ENCODE measurements around the gene OR2B2. TPM values are rescaled to one million over a fixed set of nuclear protein-coding genes. Genes with fewer than 3 reads are reported as not detected.

OR2B2 gene
- total RNA-seq, 1 experiment from 2014 or later, result not detected

DNA sequence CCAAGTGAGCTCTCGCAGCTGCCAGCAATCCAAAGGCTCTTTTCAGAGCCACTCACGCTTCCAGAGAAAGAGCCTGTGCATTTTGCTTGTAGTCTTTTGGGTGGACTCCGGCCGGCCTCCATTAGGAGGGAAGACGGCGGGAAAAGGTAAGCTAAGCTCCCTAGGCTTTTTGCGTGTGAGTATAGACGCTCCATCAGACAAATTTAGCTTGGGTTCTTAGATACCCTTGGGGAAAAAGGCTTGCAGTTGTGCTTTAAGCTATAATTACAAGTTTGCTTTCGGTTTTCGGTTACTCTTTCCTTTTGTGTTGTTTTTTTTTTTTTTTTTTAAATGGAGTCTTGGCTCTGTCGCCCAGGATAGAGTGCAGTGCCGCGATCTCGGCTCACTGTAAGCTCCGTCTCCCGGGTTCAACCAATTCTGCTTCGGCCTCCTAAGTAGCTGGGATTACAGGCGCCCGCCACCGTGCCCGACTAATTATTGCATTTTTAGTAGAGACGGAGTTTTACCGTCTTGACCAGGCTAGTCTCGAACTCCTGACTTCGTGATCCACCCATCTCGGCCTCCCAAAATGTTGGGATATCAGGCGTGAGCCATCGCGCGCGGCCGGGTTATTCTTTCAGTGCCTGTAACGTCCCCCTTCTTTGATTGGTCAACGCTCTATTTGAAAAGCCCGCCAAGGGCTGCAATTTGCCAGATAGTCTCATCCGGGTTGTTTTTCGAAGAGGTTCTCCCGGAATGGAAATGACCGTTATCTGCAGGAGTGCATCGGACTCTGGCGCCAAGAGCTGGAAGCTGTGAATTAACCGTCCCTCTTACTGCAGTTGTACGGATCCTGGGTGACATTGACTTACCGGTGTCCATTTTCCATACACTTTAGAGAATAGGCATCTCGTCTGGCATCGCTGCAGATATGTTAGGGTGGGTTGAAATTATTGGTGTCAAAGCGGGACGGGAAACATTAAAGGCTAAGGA lies 18.1 kb downstream of the OR2B2 start (continued):
- TF ChIP-seq, protein P1, sequence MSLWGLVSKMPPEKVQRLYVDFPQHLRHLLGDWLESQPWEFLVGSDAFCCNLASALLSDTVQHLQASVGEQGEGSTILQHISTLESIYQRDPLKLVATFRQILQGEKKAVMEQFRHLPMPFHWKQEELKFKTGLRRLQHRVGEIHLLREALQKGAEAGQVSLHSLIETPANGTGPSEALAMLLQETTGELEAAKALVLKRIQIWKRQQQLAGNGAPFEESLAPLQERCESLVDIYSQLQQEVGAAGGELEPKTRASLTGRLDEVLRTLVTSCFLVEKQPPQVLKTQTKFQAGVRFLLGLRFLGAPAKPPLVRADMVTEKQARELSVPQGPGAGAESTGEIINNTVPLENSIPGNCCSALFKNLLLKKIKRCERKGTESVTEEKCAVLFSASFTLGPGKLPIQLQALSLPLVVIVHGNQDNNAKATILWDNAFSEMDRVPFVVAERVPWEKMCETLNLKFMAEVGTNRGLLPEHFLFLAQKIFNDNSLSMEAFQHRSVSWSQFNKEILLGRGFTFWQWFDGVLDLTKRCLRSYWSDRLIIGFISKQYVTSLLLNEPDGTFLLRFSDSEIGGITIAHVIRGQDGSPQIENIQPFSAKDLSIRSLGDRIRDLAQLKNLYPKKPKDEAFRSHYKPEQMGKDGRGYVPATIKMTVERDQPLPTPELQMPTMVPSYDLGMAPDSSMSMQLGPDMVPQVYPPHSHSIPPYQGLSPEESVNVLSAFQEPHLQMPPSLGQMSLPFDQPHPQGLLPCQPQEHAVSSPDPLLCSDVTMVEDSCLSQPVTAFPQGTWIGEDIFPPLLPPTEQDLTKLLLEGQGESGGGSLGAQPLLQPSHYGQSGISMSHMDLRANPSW (CRISPR knock-in tag; conservative IDR thresholded peaks at IDR 0.05; ENCODE audit: low read depth), result no peak
- TF ChIP-seq, protein P2, sequence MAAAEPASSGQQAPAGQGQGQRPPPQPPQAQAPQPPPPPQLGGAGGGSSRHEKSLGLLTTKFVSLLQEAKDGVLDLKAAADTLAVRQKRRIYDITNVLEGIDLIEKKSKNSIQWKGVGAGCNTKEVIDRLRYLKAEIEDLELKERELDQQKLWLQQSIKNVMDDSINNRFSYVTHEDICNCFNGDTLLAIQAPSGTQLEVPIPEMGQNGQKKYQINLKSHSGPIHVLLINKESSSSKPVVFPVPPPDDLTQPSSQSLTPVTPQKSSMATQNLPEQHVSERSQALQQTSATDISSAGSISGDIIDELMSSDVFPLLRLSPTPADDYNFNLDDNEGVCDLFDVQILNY (CRISPR knock-in tag; IDR thresholded peaks at IDR 0.05), result peak; percentile 87
- peak; percentile 93; the same call in 1 of the 2 replicates for TF ChIP-seq MYBL2 (CRISPR knock-in tag; IDR thresholded peaks at IDR 0.05)
- no peak for TF ChIP-seq ZNF138 (CRISPR knock-in tag; conservative IDR thresholded peaks at IDR 0.05)
- TF ChIP-seq, protein P3, sequence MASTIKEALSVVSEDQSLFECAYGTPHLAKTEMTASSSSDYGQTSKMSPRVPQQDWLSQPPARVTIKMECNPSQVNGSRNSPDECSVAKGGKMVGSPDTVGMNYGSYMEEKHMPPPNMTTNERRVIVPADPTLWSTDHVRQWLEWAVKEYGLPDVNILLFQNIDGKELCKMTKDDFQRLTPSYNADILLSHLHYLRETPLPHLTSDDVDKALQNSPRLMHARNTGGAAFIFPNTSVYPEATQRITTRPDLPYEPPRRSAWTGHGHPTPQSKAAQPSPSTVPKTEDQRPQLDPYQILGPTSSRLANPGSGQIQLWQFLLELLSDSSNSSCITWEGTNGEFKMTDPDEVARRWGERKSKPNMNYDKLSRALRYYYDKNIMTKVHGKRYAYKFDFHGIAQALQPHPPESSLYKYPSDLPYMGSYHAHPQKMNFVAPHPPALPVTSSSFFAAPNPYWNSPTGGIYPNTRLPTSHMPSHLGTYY (CRISPR knock-in tag; IDR thresholded peaks at IDR 0.05), result peak; percentile 85
- TF ChIP-seq, protein P4, sequence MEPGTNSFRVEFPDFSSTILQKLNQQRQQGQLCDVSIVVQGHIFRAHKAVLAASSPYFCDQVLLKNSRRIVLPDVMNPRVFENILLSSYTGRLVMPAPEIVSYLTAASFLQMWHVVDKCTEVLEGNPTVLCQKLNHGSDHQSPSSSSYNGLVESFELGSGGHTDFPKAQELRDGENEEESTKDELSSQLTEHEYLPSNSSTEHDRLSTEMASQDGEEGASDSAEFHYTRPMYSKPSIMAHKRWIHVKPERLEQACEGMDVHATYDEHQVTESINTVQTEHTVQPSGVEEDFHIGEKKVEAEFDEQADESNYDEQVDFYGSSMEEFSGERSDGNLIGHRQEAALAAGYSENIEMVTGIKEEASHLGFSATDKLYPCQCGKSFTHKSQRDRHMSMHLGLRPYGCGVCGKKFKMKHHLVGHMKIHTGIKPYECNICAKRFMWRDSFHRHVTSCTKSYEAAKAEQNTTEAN (CRISPR knock-in tag; IDR thresholded peaks at IDR 0.05), result no peak

DNA sequence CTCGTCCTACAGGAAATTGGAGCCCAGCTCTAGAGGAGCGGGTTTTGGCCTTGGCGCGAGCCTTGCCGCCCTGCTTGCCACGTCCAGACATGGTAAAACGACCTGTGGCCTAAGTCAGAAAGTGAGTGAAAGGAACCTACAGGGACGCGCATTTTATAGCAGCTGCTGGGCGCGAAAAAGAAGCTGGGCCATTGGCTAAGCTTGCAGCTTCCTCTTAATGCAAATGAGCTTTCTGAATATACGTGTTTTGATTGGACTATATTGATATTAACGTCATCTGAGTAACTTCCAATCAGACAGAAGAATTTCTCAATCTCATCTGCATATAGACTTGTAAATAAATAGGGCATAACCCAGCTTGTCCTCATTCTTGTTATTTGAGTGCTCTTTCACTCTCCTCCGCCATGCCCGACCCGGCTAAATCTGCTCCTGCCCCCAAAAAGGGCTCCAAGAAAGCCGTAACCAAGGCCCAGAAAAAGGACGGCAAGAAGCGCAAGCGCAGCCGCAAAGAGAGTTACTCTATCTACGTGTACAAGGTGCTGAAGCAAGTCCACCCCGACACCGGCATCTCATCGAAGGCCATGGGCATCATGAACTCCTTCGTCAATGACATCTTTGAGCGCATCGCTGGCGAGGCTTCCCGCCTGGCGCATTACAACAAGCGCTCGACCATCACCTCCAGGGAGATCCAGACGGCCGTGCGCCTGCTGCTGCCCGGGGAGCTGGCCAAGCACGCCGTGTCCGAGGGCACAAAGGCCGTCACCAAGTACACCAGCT lies 18.9 kb downstream of the OR2B2 start:
- ChIA-PET POLR2A (interaction anchor here (0.6 to 6.6 kb wide), 67 partner anchors 9 to 1876 kb away, joined by 3 to 817 read pairs (median 5); partner anchors contain the start of genes ZKSCAN8, ZSCAN26 and ZSCAN31), CTCF (interaction anchor here (0.9 to 2.2 kb wide), 4 partner anchors 19 to 27 kb away, joined by 3 to 6 read pairs (median 4); a partner anchor contains a TSS)
- peaks cover 42% of the 10 kb centered on the region for H3K4me1 Mint-ChIP-seq
- H3K9me3 Mint-ChIP-seq, result no peaks in the 10 kb centered on the region
- peak overlapping the region; percentile 99 for H3K27ac Mint-ChIP-seq
- H3K27me3 Mint-ChIP-seq (ENCODE audit: low read depth), result no peaks in the 10 kb centered on the region; the same call in 1 of the 2 replicates
- DNase-seq (ENCODE audit: low spot score), result peak; percentile 91
- ATAC-seq, result peak; percentile 46
- H3K4me3 Mint-ChIP-seq, result no peak overlapping the region
- H3K36me3 Mint-ChIP-seq, result peaks cover 8% of the 10 kb centered on the region
- TF ChIP-seq SMAD4 (CRISPR knock-in tag; IDR thresholded peaks at IDR 0.05), result 0 out of 2 replicates have a peak, but pooled peaks have one; percentile 56
- TF ChIP-seq, protein P5, sequence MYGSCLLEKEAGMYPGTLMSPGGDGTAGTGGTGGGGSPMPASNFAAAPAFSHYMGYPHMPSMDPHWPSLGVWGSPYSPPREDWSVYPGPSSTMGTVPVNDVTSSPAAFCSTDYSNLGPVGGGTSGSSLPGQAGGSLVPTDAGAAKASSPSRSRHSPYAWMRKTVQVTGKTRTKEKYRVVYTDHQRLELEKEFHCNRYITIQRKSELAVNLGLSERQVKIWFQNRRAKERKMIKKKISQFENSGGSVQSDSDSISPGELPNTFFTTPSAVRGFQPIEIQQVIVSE (CRISPR knock-in tag; IDR thresholded peaks at IDR 0.05; ENCODE audit: borderline replicate concordance), result peak; percentile 62; the same call in 1 of the 2 replicates
- peak; percentile 81; the same call in 1 of the 2 replicates for TF ChIP-seq NFATC4 (CRISPR knock-in tag; IDR thresholded peaks at IDR 0.05)
- TF ChIP-seq ZNF416 (CRISPR knock-in tag; IDR thresholded peaks at IDR 0.05), result 0 out of 2 replicates have a peak, but pooled peaks have one; percentile 18
- TF ChIP-seq, protein P6, sequence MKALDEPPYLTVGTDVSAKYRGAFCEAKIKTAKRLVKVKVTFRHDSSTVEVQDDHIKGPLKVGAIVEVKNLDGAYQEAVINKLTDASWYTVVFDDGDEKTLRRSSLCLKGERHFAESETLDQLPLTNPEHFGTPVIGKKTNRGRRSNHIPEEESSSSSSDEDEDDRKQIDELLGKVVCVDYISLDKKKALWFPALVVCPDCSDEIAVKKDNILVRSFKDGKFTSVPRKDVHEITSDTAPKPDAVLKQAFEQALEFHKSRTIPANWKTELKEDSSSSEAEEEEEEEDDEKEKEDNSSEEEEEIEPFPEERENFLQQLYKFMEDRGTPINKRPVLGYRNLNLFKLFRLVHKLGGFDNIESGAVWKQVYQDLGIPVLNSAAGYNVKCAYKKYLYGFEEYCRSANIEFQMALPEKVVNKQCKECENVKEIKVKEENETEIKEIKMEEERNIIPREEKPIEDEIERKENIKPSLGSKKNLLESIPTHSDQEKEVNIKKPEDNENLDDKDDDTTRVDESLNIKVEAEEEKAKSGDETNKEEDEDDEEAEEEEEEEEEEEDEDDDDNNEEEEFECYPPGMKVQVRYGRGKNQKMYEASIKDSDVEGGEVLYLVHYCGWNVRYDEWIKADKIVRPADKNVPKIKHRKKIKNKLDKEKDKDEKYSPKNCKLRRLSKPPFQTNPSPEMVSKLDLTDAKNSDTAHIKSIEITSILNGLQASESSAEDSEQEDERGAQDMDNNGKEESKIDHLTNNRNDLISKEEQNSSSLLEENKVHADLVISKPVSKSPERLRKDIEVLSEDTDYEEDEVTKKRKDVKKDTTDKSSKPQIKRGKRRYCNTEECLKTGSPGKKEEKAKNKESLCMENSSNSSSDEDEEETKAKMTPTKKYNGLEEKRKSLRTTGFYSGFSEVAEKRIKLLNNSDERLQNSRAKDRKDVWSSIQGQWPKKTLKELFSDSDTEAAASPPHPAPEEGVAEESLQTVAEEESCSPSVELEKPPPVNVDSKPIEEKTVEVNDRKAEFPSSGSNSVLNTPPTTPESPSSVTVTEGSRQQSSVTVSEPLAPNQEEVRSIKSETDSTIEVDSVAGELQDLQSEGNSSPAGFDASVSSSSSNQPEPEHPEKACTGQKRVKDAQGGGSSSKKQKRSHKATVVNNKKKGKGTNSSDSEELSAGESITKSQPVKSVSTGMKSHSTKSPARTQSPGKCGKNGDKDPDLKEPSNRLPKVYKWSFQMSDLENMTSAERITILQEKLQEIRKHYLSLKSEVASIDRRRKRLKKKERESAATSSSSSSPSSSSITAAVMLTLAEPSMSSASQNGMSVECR (CRISPR knock-in tag; IDR thresholded peaks at IDR 0.05; ENCODE audit: borderline replicate concordance), result peak; percentile 95
- TF ChIP-seq, protein P7, sequence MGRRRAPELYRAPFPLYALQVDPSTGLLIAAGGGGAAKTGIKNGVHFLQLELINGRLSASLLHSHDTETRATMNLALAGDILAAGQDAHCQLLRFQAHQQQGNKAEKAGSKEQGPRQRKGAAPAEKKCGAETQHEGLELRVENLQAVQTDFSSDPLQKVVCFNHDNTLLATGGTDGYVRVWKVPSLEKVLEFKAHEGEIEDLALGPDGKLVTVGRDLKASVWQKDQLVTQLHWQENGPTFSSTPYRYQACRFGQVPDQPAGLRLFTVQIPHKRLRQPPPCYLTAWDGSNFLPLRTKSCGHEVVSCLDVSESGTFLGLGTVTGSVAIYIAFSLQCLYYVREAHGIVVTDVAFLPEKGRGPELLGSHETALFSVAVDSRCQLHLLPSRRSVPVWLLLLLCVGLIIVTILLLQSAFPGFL (CRISPR knock-in tag; IDR thresholded peaks at IDR 0.05; ENCODE audit: borderline replicate concordance), result 0 out of 2 replicates have a peak, but pooled peaks have one; percentile 60
- TF ChIP-seq, protein P8, sequence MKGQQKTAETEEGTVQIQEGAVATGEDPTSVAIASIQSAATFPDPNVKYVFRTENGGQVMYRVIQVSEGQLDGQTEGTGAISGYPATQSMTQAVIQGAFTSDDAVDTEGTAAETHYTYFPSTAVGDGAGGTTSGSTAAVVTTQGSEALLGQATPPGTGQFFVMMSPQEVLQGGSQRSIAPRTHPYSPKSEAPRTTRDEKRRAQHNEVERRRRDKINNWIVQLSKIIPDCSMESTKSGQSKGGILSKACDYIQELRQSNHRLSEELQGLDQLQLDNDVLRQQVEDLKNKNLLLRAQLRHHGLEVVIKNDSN (CRISPR knock-in tag; IDR thresholded peaks at IDR 0.05), result peak; percentile 57; the same call in 1 of the 2 replicates
- no peak for TF ChIP-seq FOXJ3 (CRISPR knock-in tag; IDR thresholded peaks at IDR 0.05; ENCODE audit: borderline replicate concordance)
- TF ChIP-seq TEAD1 (CRISPR knock-in tag; IDR thresholded peaks at IDR 0.05), result peak; percentile 49; the same call in 1 of the 2 replicates
- TF ChIP-seq TEAD4 (CRISPR knock-in tag; IDR thresholded peaks at IDR 0.05), result 0 out of 2 replicates have a peak, but pooled peaks have one; percentile 2
- TF ChIP-seq FOXP1 (CRISPR knock-in tag; IDR thresholded peaks at IDR 0.05; ENCODE audit: borderline replicate concordance), result peak; percentile 77
- peak; percentile 43; the same call in 1 of the 2 replicates for TF ChIP-seq SP1 (CRISPR knock-in tag; conservative IDR thresholded peaks at IDR 0.05)

All from WTC11 (cell line).